HepG2 (cell line): Measurements from ENCODE around the gene CORO7. TPM values are rescaled to one million over a fixed set of nuclear protein-coding genes. Genes with fewer than 3 reads are reported as not detected.

Source experiments
- ARNT2 ChIP-seq: sonication (generic); formaldehyde crosslinking; IDR thresholded peaks from 2 replicates; pipeline ENCODE4 v1.8.0; 2022; ENCODE audit warnings: mild to moderate bottlenecking, low read depth, missing genetic modification reagents, moderate library complexity
- FOXJ3 ChIP-seq: sonication (generic); formaldehyde crosslinking; IDR thresholded peaks from 2 replicates; pipeline ENCODE4 v1.4.0; 2020; ENCODE audit warnings: missing genetic modification reagents, mild to moderate bottlenecking, borderline replicate concordance
- HMG20A ChIP-seq: IDR thresholded peaks from 2 replicates; pipeline ENCODE4 v1.6.1; 2016; ENCODE audit warnings: borderline replicate concordance
- IKZF4 ChIP-seq: sonication (generic); formaldehyde crosslinking; IDR thresholded peaks from 2 replicates; pipeline ENCODE4 v1.5.1; 2020; ENCODE audit warnings: borderline replicate concordance, mild to moderate bottlenecking, low read depth, missing genetic modification reagents; ENCODE audit errors: not compliant biosample characterization
- KLF12 ChIP-seq: sonication (generic); formaldehyde crosslinking; IDR thresholded peaks from 2 replicates; pipeline ENCODE4 v1.4.0; 2020; ENCODE audit warnings: missing genetic modification reagents, borderline replicate concordance
- KLF16 ChIP-seq, 2 experiments: sonication (generic) in 1 of 2; formaldehyde crosslinking in 1 of 2; IDR thresholded peaks; 2 replicates each; pipeline versions ENCODE4 v1.6.1 to v1.8.0; 2016 to 2023; ENCODE audit warnings: missing genetic modification reagents in 2 of 2, missing compliant biosample characterization in 1 of 2
- MED1 ChIP-seq: sonication (generic); formaldehyde crosslinking; IDR thresholded peaks from 2 replicates; pipeline ENCODE4 v1.4.0; 2020; ENCODE audit warnings: missing genetic modification reagents
- MXI1 ChIP-seq: IDR thresholded peaks from 3 replicates; pipeline ENCODE4 v1.6.1; 2012; ENCODE audit warnings: low read depth, low read length, inconsistent platforms, borderline replicate concordance
- PITX1 ChIP-seq: sonication (generic); formaldehyde crosslinking; IDR thresholded peaks from 2 replicates; pipeline ENCODE4 v1.5.1; 2020; ENCODE audit warnings: mild to moderate bottlenecking, missing genetic modification reagents
- PRDM15 ChIP-seq: sonication (generic); formaldehyde crosslinking; IDR thresholded peaks from 2 replicates; pipeline ENCODE4 v1.4.0; 2020; ENCODE audit warnings: missing genetic modification reagents
- TBP ChIP-seq: sonication (generic); formaldehyde crosslinking; IDR thresholded peaks from 2 replicates; pipeline ENCODE4 v1.5.0; 2020; ENCODE audit warnings: missing genetic modification reagents
- THAP9 ChIP-seq: sonication (generic); formaldehyde crosslinking; IDR thresholded peaks from 2 replicates; pipeline ENCODE4; 2020; ENCODE audit warnings: missing genetic modification reagents, mild to moderate bottlenecking, borderline replicate concordance
- ZNF18 ChIP-seq: sonication (generic); formaldehyde crosslinking; IDR thresholded peaks from 2 replicates; pipeline ENCODE4 v1.8.0; 2022; ENCODE audit warnings: mild to moderate bottlenecking, missing genetic modification reagents; ENCODE audit not compliant: insufficient replicate concordance
- ZNF484 ChIP-seq: sonication (generic); formaldehyde crosslinking; IDR thresholded peaks from 2 replicates; pipeline ENCODE4 v1.5.1; 2020; ENCODE audit warnings: mild to moderate bottlenecking, low read depth, missing genetic modification reagents, borderline replicate concordance
- ZNF574 ChIP-seq: sonication (generic); formaldehyde crosslinking; IDR thresholded peaks from 2 replicates; pipeline ENCODE4 v1.4.0; 2020; ENCODE audit warnings: missing genetic modification reagents
- ZNF746 ChIP-seq: sonication (generic); formaldehyde crosslinking; IDR thresholded peaks from 2 replicates; pipeline ENCODE4 v1.8.0; 2022; ENCODE audit warnings: mild to moderate bottlenecking, missing genetic modification reagents
- ZNF839 ChIP-seq: sonication (generic); formaldehyde crosslinking; IDR thresholded peaks from 2 replicates; pipeline ENCODE4 v1.4.0; 2020; ENCODE audit warnings: missing genetic modification reagents, mild to moderate bottlenecking, borderline replicate concordance
- polyA plus RNA-seq, 8 experiments: library from polyadenylated mRNA; depleted of rRNA in 3 of 8; stranded (reverse) in 7 of 8; unstranded in 1 of 8; fragments of >200 nt; fragmentation: Illumina TruSeq in 4 of 8; extraction: Trizol in 4 of 8; gene quantifications; 2 replicates each; pipeline versions ENCODE4 v1.2.1 to v1.2.3, GENCODE V29; 2011 to 2016; ENCODE audit warnings: low read depth in 4 of 8, missing spikeins in 1 of 8, mixed read lengths in 1 of 8; ENCODE audit not compliant: insufficient read depth in 1 of 8
- total RNA-seq, 5 experiments: library from RNA; depleted of rRNA; stranded (reverse); fragments of >200 nt; fragmentation: Illumina TruSeq; extraction: Trizol; gene quantifications; 2 replicates each; pipeline ENCODE4 v1.2.3, GENCODE V29; 2016; ENCODE audit warnings: low read depth in 1 of 5

The CORO7 gene
- total and polyA plus RNA-seq, 2 of the 13 experiments (the other 11 are each of a cell fraction or from before 2014, with no cell fraction given): 9.9 to 14.3 TPM

- TF ChIP-seq PRDM15 (CRISPR knock-in tag): no peak
- 0 out of 4 replicates have a peak, but pooled peaks of 1 of the 2 experiments have one; percentile 49 for TF ChIP-seq KLF16 (CRISPR knock-in tag; IDR thresholded peaks at IDR 0.05)
- 0 out of 2 replicates have a peak, but pooled peaks have one; percentile 3 for TF ChIP-seq PITX1 (CRISPR knock-in tag)
- peak; percentile 79; the same call in 1 of the 2 replicates for TF ChIP-seq THAP9 (CRISPR knock-in tag)
- TF ChIP-seq IKZF4: no peak
- TF ChIP-seq ZNF18 (CRISPR knock-in tag): peak; percentile 33
- peak; percentile 73; the same call in 1 of the 3 replicates for TF ChIP-seq MXI1
- TF ChIP-seq FOXJ3 (CRISPR knock-in tag): 0 out of 2 replicates have a peak, but pooled peaks have one; percentile 32
- TF ChIP-seq ZNF574 (CRISPR knock-in tag): peak; percentile 21; the same call in 1 of the 2 replicates
- TF ChIP-seq KLF12: no peak
- peak; percentile 7; the same call in 1 of the 2 replicates for TF ChIP-seq ZNF484 (CRISPR knock-in tag)
- peak; percentile 75; the same call in 1 of the 2 replicates for TF ChIP-seq ZNF746
- TF ChIP-seq TBP: no peak
- TF ChIP-seq MED1 (CRISPR knock-in tag): peak; percentile 67
- TF ChIP-seq ZNF839 (CRISPR knock-in tag): peak; percentile 65; the same call in 1 of the 2 replicates
- no peak for TF ChIP-seq HMG20A
- TF ChIP-seq ARNT2: 0 out of 2 replicates have a peak, but pooled peaks have one; percentile 18
These were observed 9.8 kb upstream of the CORO7 start (continued) for GRCh38 chr16:4426021-4426684.
